Dendritic cell treated with granulocyte-macrophage colony-stimulating factor and Interleukin-4, amounts not matched to agents 40 ng/mL and 50 ng/mL, for 4 days (primary cell): Measurements from ENCODE around the gene LSAMP.

ENCODE experiments used
- H3K27ac Mint-ChIP-seq: one replicate; pipeline ENCODE4 v1.8.0; 2022; ENCODE audit warnings: mild to moderate bottlenecking, mixed read lengths
- H3K27me3 Mint-ChIP-seq: one replicate; pipeline ENCODE4 v1.8.0; 2022; ENCODE audit warnings: mild to moderate bottlenecking, mixed read lengths
- H3K36me3 Mint-ChIP-seq: one replicate; pipeline ENCODE4 v1.8.0; 2022; ENCODE audit warnings: low read depth, mixed read lengths
- H3K4me1 Mint-ChIP-seq: one replicate; pipeline ENCODE4 v1.8.0; 2022; ENCODE audit warnings: low read depth, mixed read lengths
- H3K4me3 Mint-ChIP-seq: one replicate; pipeline ENCODE4 v1.8.0; 2022; ENCODE audit warnings: mild to moderate bottlenecking, moderate library complexity, mixed read lengths
- H3K9me3 Mint-ChIP-seq: one replicate; pipeline ENCODE4 v1.8.0; 2022; ENCODE audit warnings: mixed read lengths
- intact Hi-C: fragments of 100-400 bp; cut with micrococcal nuclease; formaldehyde crosslinking; loops from one replicate; pipeline ENCODE4 v1.15.0; 2022

Gene LSAMP

DNA sequence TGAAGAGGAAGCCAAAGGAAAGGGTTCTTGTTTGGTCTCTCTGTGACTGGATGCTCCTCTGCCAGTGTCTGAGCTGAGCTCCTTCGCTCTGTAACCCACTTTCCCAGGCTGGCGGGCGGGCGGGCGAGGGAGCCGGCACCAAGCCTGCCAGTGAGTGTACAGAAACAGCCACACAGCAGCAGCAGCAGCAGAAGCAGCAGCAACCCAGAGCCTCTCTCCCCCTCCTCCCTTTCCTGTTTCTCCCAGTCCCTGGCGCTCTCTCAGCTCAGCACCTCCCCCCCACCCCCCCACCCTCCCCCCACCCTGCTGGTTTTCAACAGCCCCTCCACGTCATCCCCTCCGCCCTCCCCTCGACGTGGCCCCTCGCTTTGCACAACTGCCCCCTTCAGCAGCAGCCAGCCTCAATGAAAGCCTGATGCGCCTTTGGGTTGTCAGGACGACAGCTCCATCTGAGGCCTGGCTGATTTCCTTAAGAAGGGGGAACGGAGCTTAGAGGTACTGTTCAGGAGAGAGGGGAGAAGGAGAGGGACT lies at the start of gene LSAMP:
Gene LSAMP (minus strand): TSS at position 177 of the 531 bp plus-strand sequence.
- Mint-ChIP-seq H3K27me3 (peaks cover 11% of the 10 kb centered on the region), H3K36me3 (no peaks in the 10 kb centered on the region), H3K9me3 (no peaks in the 10 kb centered on the region), H3K4me3 (no peak within 1 kb of the TSS), H3K27ac (no peak within 1 kb of the TSS), H3K4me1 (no peaks in the 10 kb centered on the region)
- intact Hi-C loops: no loop called here

GRCh38 chr3:116492379-116492778 lies 47.1 kb upstream of the LSAMP start:
- Mint-ChIP-seq H3K4me1 (no peaks in the 10 kb centered on the region), H3K4me3 (no peak overlapping the region), H3K27ac (no peak overlapping the region), H3K27me3 (no peaks in the 10 kb centered on the region), H3K9me3 (peaks cover 34% of the 10 kb centered on the region), H3K36me3 (no peaks in the 10 kb centered on the region)
- intact Hi-C loops: no loop called here

DNA sequence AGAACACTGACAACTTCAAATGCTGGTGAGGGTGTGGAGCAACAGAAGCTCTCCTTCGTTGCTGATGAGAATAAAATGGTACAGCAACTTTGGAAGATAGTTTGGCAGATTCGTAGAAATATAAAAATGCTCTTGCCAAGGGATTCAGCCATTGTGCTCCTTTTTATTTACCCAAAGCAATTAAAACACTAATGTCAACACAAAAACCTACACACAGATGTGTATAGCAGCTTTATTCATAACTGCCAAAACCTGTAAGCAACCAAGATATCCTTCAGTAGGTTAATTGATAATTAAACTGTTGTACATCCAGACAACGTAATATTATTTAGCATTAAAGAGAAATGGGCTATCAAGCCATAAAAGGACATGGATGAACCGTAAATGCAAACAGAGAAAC lies 37.8 kb upstream of the LSAMP start:
- peaks cover 55% of the 10 kb centered on the region for H3K9me3 Mint-ChIP-seq
- no peak overlapping the region for H3K27ac Mint-ChIP-seq
- no peaks in the 10 kb centered on the region for H3K4me1 Mint-ChIP-seq
- H3K4me3 Mint-ChIP-seq: no peak overlapping the region
- no peaks in the 10 kb centered on the region for H3K27me3 Mint-ChIP-seq
- intact Hi-C loops: no loop called here
- H3K36me3 Mint-ChIP-seq: no peaks in the 10 kb centered on the region

GRCh38 chr3:116476691-116477090 lies 31.4 kb upstream of the LSAMP start:
- intact Hi-C loops: no loop called here
- H3K27ac Mint-ChIP-seq: no peak overlapping the region
- H3K36me3 Mint-ChIP-seq: no peaks in the 10 kb centered on the region
- H3K4me1 Mint-ChIP-seq: no peaks in the 10 kb centered on the region
- no peaks in the 10 kb centered on the region for H3K27me3 Mint-ChIP-seq
- peaks cover 51% of the 10 kb centered on the region for H3K9me3 Mint-ChIP-seq
- no peak overlapping the region for H3K4me3 Mint-ChIP-seq

GRCh38 chr3:116474801-116475200 lies 29.5 kb upstream of the LSAMP start:
- peaks cover 55% of the 10 kb centered on the region for H3K9me3 Mint-ChIP-seq
- no peak overlapping the region for H3K4me3 Mint-ChIP-seq
- intact Hi-C loops: no loop called here
- no peaks in the 10 kb centered on the region for H3K4me1 Mint-ChIP-seq
- no peak overlapping the region for H3K27ac Mint-ChIP-seq
- no peaks in the 10 kb centered on the region for H3K27me3 Mint-ChIP-seq
- H3K36me3 Mint-ChIP-seq: no peaks in the 10 kb centered on the region

DNA sequence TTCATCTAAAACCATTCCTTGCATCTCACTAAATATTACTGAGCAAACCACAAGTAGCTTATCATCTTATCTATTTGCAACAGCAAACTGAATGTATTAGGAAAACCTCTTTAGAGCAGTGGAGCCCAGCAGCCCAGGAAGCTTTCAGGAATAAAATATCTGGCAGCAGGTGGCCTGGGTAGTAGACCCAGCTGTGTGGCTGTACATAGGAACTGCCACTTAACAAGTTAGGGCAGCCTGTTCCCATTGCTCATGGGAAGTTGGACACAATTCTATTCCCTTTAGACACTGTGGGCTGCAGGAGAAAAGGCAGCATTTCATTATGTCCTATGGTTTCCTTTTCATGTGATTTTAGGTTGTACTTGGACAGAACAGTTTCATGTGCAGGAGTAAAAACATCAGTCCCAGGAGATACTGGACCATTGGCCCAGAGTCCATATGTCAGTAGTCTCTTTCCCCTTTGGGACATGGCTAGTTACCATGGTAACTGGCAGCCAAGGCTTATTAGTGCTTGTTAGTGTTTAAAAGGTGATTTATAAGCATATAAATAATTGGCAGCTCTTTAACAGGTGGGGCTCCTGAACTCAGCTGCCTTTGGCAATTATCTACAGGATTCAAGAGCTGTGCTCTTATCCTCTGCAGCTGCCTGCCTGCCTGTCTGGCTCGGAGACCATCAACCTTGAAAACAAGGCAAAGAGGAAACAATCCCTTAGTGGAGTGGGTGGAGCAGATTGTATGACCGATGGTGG lies 28.9 kb upstream of the LSAMP start:
- H3K36me3 Mint-ChIP-seq: no peaks in the 10 kb centered on the region
- H3K27ac Mint-ChIP-seq: no peak overlapping the region
- H3K4me3 Mint-ChIP-seq: no peak overlapping the region
- intact Hi-C loops: no loop called here
- no peaks in the 10 kb centered on the region for H3K27me3 Mint-ChIP-seq
- peaks cover 52% of the 10 kb centered on the region for H3K9me3 Mint-ChIP-seq
- H3K4me1 Mint-ChIP-seq: no peaks in the 10 kb centered on the region

- Mint-ChIP-seq H3K4me3 (no peak overlapping the region), H3K27me3 (no peaks in the 10 kb centered on the region), H3K36me3 (no peaks in the 10 kb centered on the region), H3K27ac (no peak overlapping the region), H3K4me1 (no peaks in the 10 kb centered on the region), H3K9me3 (peaks cover 49% of the 10 kb centered on the region)
- intact Hi-C loops: no loop called here
These were observed 28.3 kb upstream of the LSAMP start for GRCh38 chr3:116473602-116474001.

DNA sequence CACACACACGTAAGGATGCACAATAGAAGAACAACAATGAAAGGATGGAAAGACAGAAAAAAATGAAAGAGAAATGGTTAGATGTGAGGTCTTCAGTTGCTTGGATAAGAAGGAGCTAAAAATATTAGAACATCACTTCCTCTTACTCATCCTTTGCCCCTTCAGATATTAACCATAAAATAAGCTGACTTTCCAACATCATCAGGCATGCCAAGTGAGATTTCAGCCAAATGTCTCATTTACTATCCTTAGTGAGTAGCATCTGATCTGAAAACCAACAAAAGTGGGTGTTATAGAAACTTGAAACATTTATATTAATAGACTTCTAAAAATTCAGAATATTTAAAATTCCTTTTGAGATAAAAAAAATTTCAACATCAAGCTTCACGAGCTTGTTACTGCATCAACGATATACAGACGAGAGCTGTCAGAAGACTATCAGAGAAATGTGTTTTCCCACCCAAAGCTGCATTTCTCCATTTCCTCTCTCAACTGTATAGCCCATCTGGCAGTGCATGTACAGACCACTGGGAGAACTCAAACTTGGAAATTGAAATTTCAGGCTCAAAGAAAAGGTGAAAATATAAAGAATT lies 25.4 kb upstream of the LSAMP start:
- H3K9me3 Mint-ChIP-seq: peaks cover 35% of the 10 kb centered on the region
- H3K4me3 Mint-ChIP-seq: no peak overlapping the region

DNA sequence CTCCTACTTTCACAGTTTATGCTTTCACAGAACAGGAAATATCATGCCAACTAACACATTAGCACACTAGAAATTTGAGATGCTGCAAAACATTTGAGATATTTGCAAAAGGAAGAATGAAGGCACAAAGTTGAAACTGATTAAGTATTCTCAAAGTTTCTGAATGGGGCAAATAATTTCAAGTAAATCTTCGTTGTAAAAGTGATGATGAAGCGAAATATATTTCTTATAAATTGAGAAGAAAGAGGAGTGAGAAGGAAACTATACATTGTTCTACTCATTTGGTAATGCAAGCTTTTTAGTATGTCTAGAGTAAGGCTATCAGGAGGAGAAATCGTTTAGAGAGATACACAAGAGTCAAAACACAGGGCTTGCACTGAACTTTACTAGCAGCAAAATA lies 24.3 kb upstream of the LSAMP start:
- Mint-ChIP-seq H3K4me3 (no peak overlapping the region), H3K9me3 (peaks cover 35% of the 10 kb centered on the region), H3K27me3 (no peaks in the 10 kb centered on the region), H3K27ac (no peak overlapping the region), H3K36me3 (no peaks in the 10 kb centered on the region), H3K4me1 (no peaks in the 10 kb centered on the region)
- intact Hi-C loops: no loop called here

More for the DNA sequence above, 25.4 kb upstream of the LSAMP start:
- Mint-ChIP-seq H3K36me3 (no peaks in the 10 kb centered on the region), H3K27me3 (no peaks in the 10 kb centered on the region), H3K4me1 (no peaks in the 10 kb centered on the region), H3K27ac (no peak overlapping the region)
- intact Hi-C loops: no loop called here

DNA sequence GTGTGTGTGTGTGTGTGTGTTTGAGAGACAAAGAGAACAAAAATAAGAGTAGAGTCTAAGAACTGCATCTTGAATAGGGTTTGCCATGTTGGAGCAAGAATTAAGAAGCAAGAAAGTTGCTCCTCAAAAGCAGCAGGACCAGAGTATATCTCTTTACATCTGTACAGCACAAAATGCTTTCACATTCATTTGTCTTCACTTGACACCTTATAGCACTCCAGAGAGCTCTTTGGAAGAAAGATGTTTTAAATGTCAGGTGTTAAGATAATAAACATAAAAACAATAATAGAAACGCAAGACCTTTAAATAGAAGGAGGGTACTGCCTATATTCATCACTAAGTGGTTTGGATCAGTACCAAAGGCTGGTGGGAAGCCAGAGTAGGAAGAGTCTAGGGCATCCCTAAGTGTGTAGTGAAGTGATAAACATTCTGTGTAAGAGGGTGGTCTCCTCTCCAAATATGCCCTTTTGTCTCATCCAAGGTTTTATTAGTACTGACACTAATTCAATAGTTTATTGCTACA lies 19.1 kb upstream of the LSAMP start:
- intact Hi-C loops: no loop called here
- H3K27me3 Mint-ChIP-seq: no peaks in the 10 kb centered on the region

GRCh38 chr3:116453666-116454346 lies 8.5 kb upstream of the LSAMP start:
- no peak overlapping the region for H3K27ac Mint-ChIP-seq
- no peaks in the 10 kb centered on the region for H3K27me3 Mint-ChIP-seq
- no peaks in the 10 kb centered on the region for H3K36me3 Mint-ChIP-seq
- H3K4me3 Mint-ChIP-seq: no peak overlapping the region
- H3K4me1 Mint-ChIP-seq: no peaks in the 10 kb centered on the region
- H3K9me3 Mint-ChIP-seq: peaks cover 36% of the 10 kb centered on the region
- intact Hi-C loops: no loop called here

More for the DNA sequence above, 19.1 kb upstream of the LSAMP start:
- peaks cover 21% of the 10 kb centered on the region for H3K9me3 Mint-ChIP-seq
- no peak overlapping the region for H3K4me3 Mint-ChIP-seq
- no peaks in the 10 kb centered on the region for H3K4me1 Mint-ChIP-seq
- H3K27ac Mint-ChIP-seq: no peak overlapping the region
- H3K36me3 Mint-ChIP-seq: no peaks in the 10 kb centered on the region

DNA sequence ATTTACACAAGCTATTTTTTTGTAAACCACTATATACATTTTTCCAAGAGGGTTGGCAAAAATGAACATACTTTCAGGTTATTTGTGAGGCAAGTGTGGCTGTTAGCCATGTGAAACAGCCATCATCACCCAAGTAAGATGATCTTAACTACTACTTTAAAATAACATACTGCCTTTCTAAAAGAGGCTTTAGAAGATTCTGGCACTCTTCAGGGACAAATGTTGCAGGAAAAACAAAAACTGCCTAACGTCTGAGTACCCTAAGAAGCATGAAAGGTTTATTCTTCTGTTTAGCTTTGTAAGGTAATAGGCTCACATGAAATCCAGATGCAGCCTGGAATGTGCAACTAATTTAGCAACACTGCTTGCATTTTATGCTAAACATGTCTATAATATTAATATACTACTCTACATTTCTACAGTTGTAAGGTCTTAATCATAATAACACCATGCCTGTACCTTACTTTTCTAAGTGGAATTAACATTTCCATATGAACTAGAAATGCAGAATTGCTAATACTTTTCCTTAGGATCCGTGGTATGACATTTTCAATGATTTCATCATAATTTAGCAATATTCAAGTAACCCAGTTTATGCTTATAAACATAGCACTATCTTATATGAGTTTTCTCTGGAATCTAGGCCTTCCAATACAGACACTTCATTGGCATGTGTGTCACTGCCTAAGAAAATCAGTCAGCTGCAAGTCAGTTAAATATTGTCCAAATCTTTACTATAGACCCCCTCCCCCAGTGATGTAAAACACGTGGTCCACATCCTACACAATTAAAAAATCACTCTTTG lies 4.5 kb upstream of the LSAMP start:
- Mint-ChIP-seq H3K36me3 (no peaks in the 10 kb centered on the region), H3K4me1 (no peaks in the 10 kb centered on the region), H3K27ac (no peak overlapping the region), H3K9me3 (peaks cover 17% of the 10 kb centered on the region), H3K4me3 (no peak overlapping the region), H3K27me3 (peaks cover 7% of the 10 kb centered on the region)
- intact Hi-C loops: no loop called here

DNA sequence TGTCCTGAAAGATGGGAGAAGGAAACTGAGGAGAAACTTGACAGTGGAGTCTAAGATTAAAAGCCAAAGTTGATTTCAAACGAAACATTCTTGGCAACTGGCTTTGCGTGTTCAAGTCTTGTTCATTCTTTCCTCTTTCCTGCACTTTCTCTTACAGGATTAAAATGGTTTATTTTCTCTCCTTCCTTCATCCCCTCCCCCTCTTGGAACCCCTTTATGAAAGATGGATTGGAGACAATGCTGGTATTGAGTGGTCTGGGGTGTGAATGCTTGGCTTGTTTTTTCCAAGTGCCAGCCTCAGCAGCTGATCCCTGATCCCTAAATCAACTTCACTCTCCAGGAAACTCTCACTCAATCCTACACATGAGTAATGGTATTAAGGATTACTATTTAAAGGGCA lies 703 bp upstream of the LSAMP start:
- Mint-ChIP-seq H3K27me3 (peaks cover 11% of the 10 kb centered on the region), H3K36me3 (no peaks in the 10 kb centered on the region), H3K4me3 (no peak overlapping the region), H3K27ac (no peak overlapping the region), H3K9me3 (peaks cover 3% of the 10 kb centered on the region), H3K4me1 (no peaks in the 10 kb centered on the region)
- intact Hi-C loops: no loop called here
